COR-L47 (cell line): ENCODE results near the gene BPGM.
"Not testable (repeated sequence)": the region's sequence is repeated elsewhere in the genome, so short reads cannot be mapped to it uniquely, and the experiment has no call there.

ENCODE experiments used
- DNase-seq: peaks from one replicate; lab custom pipeline; 2025; lab: John Stamatoyannopoulos, UW

Gene BPGM

GRCh38 chr7:134665045-134665444 is 18.4 kb downstream of the BPGM start:
- DNase-seq: not testable (repeated sequence)

- DNase-seq: no peak
These were observed 21.2 kb downstream of the BPGM start for GRCh38 chr7:134667899-134668298.

- DNase-seq: no peak
These were observed 22.7 kb downstream of the BPGM start for GRCh38 chr7:134669388-134669787.

DNA sequence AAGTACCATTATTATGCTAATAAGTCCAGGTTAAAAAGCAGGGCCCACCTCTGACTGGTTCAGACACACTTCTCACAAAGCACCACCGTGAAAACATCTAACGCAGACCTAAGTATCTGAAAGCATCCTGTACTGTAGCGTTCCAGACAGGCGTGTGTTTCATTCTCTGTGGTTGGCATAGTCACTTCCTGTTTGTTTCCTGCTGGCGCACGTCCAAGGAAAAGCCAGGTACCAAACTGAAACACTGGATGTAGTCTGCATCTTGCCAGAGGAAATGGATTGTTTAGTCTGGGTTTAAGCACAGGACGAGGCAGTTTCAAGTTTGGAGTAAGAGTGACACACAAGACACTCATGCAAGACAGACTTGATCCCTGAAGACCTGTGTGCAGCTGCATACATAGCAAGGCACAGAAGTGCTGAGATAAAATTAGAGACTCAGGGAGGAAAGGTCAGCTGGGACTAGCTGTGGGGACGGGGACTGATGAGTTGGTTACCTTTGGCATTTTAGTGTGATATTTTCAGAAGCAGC is 23.3 kb downstream of the BPGM start:
- peak; percentile 87 for DNase-seq

DNA sequence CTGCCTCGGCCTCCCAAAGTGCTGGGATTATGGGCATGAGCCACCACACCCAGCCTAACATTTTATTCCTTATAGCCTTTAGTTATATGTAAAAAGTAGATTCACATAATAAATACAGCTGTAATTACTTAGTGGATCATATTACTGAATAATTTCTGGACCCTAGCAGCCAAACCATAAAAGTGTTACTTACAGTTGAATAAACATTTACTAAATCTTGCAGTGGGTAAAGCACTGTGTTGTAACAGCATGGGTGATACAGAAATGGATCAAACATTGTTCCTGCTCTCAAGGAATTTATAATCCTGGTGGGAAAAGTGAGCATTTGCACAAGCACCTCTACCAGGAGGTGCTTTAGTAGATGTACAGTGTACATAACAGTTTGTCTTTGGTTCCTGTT is 25.0 kb downstream of the BPGM start:
- no peak for DNase-seq

DNA sequence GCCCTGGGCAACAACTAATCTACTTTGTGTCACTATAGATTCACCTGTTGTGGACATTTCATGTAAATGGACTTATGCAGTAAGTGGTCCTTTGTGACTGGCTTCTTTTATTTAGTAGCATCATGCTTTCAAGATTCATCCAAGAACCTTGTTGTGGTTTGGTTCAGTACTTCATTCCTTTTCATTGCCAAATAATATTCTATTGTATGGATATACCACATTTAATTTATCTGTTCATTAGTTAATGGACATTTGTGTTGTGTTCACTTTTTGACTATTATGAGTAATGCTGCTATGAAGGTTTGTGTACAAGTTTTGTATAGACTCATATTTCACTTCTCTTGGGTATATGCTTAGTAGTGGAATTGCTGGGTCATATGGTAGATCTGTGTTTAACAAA is 27.8 kb downstream of the BPGM start:
- no peak for DNase-seq

DNA sequence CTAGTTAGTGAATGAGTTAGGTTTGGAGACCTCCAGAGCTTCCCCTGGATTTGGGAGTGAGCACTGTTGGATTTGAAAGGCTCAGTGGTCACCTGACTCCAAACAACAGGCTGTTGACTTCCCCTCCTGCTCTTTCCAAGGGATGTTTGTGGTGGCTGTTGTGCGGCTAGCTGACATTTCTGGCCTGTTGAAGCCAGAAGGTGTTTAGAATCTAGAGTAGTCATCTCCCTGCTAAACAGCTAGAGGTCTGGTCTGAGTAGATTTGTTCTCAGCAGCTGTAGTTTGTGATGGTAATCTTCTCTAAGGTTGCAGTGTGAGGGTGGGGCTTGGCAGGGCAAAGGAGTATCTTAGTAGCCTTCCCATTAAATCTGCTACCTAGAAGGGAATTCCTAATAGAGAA is 30.1 kb downstream of the BPGM start:
- no peak for DNase-seq

- DNase-seq: no peak
These were observed 31.5 kb downstream of the BPGM start for GRCh38 chr7:134678115-134678514.

DNA sequence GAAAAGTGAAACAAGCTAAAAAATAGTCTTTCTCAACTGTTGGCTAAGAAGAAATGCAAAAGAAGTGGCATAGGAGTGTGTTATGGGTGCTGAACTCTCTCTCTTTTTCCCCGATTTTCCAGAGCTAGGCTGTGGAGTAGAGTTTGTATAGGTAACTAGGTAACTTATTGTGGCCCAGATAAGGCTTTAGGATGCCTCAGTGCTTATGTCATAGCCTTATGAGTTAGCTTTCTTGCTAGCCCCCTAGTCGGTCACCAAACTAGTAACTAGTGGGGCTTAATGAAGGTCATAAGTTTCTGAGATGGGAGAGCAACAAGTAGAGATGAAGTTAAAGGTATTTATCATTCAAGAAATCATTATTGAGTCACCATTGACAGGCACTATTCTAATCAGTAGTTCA is 32.4 kb downstream of the BPGM start:
- no peak for DNase-seq

GRCh38 chr7:134684165-134684564 is 37.5 kb downstream of the BPGM start:
- no peak for DNase-seq

DNA sequence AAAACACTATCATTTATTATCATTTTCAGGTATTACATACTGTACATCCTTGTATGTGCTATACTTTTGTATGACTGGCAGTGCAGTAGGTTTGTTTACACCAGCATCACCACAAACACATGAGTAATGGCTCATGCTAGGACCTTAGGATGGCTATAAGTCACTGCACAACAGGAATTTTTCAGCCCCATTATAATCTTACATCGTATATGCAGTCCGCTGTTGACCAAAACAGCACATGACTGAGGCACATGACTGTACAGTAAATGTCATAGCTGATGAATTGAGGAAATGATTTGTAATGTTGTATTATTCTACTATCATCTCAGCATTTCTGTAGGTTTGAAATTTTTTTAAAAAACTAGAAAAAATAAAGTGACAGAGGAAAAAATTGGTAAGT is 38.6 kb downstream of the BPGM start:
- no peak for DNase-seq

- no peak for DNase-seq
These were observed 40.1 kb downstream of the BPGM start for GRCh38 chr7:134686786-134687185.

DNA sequence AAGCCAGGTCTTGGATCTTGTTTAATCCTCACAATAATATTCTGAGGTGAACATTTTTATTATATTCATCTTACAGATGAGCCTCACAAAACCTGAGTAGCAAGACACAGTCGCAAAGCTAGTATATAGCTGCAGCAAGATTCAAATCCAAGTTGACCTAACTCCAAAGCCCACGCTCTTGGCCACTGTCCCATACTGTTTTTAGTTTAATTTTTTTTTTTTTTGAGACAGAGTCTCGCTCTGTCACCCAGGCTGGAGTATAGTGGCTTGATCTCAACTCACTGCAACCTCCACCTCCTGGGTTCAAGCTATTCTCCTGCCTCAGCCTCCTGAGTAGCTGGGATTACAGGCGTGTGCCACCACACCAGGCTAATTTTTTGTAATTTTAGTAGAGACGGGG is 42.9 kb downstream of the BPGM start:
- DNase-seq: not testable (repeated sequence)

GRCh38 chr7:134690016-134690415 is 43.4 kb downstream of the BPGM start:
- no peak for DNase-seq

DNA sequence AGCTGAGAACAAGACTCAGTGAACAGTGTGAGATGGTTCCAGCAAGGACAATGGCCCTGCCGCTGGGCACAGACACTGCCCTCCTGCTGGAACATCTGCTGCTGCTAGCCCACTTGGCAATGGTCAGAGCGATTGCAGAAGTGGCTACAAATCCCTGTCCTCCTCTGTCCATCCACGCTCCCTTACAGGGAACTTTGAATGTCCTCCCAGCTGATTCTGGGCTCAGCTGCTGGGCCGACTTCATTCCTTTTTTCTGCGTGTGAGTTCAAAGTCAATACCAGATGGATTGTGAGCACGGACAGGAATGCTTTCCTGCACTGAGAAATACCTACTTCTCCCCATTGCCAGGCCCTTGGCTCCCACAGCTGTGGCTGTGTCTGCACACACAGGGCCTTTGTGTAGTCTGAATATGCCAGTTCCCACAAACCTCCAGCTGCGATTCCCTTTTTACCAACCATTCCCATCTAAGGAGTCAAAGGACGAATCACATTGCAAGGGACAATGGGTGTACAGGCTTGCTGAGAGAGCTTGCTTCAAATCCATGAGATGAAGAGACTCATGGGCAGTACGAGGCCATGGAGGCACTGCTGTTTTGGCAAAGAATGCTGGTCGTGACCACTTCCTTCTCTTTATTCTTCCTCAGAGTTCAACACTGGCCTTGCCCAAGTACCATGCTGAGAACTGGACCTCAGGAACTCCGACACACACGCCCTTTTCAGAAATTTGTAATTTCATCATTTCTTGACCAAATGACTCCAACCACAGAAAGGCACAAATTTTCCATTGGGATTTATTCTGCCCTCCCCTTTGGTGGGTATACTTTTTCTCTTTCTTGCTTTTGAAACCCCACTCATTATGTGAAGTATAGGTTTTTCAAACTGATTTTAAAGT is 44.2 kb downstream of the BPGM start:
- DNase-seq: no peak

GRCh38 chr7:134691546-134692343 is 45.1 kb downstream of the BPGM start:
- no peak for DNase-seq

- DNase-seq: no peak
These were observed 45.7 kb downstream of the BPGM start for GRCh38 chr7:134692344-134692705.

GRCh38 chr7:134693256-134693655 is 46.6 kb downstream of the BPGM start:
- DNase-seq: no peak

GRCh38 chr7:134694299-134694698 is 47.6 kb downstream of the BPGM start:
- DNase-seq: no peak

- no peak for DNase-seq
These were observed 48.1 kb downstream of the BPGM start for GRCh38 chr7:134694767-134695166.

DNA sequence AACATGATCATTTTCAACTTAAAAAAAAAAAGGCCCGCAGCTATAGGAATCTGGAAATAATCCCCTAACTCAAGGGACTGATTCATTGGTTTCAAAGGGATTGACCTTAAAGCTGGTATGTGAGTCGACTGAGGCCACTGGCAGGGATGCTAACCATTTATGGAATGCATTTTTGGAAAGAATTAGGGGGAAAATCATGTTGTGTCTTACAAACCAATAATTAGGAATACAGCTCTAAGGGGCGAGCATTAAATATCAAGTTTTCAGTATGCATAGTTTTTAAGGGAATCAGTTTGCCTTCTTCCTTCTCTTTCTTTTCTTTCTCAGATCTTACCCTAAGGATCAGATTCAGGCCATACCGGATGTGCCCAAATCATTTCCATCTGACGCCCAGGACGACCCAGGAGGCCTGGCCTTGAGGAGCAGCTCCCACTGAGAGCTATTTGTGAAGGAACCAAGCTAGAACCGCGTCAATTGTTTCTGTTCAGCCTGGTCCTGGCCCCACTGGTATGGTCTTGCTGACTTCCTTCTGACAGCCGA is 48.7 kb downstream of the BPGM start:
- DNase-seq: no peak

GRCh38 chr7:134696261-134696660 is 49.6 kb downstream of the BPGM start:
- DNase-seq: no peak
